ENCODE data around the gene HSD11B2.
A peak's percentile ranks its signal among the peaks of the same experiment; 100 is the strongest.
"Not testable (repeated sequence)": the region's sequence is repeated elsewhere in the genome, so short reads cannot be mapped to it uniquely, and the experiment has no call there.

The HSD11B2 gene

DNA sequence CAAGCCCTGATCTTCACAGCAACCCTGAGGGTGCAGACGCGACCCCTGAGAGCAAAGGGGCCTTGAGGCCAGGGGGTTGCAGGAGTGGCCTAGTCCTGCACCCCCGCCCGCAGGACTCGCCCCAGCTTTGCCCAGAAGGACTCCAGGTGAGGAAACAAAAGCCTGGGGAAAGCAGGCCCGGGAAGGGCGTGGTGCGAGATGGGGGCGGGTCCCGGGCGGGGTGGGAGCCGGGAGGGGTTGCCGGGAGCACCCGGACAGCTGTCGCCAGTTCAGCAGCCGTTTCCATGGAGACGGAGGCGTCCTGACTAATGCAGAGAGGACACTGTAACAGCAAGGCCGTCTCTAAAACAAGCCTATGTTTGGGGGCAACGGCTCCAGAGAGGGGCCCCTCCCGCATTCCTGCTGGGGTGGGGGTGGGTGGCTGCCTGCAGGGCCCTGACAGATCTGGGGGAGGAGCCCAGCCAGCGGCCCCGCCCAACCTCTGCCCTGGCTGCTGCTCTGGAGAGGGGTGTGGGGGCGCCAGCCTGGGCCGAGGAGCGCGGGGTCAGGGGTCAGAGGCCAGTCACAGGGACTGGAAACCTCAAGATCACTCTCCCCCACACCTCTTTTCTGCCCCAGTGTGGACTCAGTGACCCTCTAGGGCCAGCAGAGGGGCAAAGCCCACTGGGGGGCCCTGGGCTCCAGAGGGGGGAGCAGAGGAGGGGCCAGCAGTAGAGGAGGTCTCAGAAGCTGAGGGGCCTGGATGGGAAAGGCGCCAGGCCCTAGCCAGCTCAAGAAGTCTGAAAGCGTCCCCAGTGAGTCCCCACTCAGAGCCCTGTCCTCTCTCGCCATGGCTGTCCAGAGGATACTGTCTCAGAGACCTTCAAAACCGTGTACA lies 34.5 kb upstream of the HSD11B2 start:
- peak; percentile 41 for DNase-seq

- DNase-seq: no peak
Observed at GRCh38 chr16:67397036-67397801, 33.7 kb upstream of the HSD11B2 start.

DNA sequence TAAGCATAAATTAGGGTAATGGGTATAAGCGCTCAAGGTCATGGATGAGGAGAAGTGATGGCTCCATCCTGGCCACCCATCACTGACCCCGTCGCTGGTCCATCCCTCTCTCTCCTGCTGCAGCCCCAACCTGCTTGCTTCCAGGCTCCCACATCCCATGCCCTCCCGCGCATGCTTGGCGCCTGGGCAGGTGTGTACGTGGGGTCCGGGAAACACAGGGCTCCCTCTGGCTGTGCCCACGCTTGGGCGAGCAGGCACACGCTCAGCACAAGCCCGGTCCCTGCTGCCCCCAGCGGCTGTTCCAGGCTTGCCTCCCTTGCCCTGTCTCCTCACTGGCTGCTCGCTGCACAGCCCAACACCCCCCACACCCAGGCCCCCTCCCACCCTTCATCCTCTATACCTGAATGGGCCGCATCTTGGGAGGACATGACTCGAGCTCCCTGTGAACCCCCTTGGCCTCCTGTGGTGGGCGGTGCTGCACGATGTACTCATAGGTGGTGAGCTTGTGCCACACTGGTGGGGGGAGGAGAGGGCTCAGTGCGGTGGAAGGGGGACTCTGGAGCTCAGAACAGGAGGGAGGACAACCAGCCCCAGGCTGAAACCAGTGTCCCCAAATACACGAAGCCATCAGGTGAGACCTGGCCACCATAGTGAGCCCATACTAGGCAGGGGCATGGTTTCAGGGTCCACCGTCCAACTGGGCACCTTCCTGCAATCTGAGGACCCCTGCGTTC lies 32.9 kb upstream of the HSD11B2 start:
- DNase-seq: no peak

DNA sequence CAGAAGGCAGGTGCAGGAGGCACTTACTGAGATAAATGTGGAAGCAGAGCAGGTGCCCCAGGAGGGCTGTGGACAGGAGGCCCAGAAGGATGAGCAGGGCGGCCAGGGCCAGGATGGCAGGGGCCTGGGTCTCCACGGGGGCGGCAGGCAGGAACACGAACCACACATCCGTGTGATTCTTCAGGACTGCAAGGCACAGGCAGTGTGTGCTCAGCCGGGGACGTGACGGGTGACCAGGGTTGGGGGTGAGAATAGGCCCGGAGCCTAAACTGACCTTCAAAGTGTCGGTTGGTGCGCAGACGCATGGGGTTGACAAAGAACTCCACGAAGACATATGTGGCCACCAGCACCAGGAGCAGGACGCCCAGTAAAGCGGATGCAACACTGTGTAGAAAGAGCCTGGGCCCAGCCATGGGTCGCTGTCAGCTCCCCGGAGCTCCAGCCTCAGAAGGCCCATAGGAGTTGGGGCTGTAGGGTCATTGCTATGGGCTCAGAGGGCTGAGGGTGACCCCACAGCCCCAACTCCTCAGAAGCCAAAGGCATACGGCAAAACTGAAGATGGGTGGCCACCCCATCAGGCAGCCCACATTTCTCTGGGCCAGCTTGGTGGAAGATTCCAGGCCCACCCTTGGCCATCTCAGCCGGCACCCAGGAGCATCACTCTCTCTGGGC lies 32.2 kb upstream of the HSD11B2 start:
- no peak for DNase-seq

DNA sequence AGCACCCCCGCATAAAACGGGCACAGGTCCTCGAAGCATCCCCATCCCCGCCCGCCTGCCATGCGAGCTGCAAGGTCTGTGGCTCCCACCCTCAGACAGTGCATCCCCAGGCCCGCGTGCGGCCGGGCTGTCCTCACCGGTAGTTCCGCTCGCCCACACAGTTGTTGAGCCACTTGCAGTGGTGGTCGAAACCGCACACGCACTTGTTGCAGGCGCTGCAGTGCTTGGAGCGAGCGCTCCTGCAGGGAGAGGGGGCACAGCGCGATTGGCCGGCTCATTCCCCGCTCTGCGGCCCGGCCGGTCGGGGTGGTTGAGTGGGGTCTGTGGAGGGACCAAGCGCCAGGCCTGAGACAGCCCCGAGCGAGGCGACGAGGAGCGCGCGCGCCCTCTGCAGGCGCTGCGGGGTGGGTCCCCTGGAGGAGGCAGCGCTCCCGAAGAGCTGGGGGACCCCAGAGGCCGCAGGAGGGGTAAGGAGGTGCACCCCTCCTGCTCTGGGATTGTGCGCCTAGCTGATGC lies 31.6 kb upstream of the HSD11B2 start:
- peak; percentile 38 for DNase-seq

GRCh38 chr16:67399749-67400704 lies 30.9 kb upstream of the HSD11B2 start:
- DNase-seq: no peak

GRCh38 chr16:67400901-67401300 lies 30.0 kb upstream of the HSD11B2 start:
- no peak for DNase-seq

GRCh38 chr16:67403976-67404555 lies 26.9 kb upstream of the HSD11B2 start:
- DNase-seq: no peak

GRCh38 chr16:67404740-67405226 lies 26.1 kb upstream of the HSD11B2 start:
- DNase-seq: no peak

GRCh38 chr16:67405336-67405735 lies 25.6 kb upstream of the HSD11B2 start:
- DNase-seq: no peak

GRCh38 chr16:67406111-67406971 lies 24.6 kb upstream of the HSD11B2 start:
- DNase-seq: no peak

DNA sequence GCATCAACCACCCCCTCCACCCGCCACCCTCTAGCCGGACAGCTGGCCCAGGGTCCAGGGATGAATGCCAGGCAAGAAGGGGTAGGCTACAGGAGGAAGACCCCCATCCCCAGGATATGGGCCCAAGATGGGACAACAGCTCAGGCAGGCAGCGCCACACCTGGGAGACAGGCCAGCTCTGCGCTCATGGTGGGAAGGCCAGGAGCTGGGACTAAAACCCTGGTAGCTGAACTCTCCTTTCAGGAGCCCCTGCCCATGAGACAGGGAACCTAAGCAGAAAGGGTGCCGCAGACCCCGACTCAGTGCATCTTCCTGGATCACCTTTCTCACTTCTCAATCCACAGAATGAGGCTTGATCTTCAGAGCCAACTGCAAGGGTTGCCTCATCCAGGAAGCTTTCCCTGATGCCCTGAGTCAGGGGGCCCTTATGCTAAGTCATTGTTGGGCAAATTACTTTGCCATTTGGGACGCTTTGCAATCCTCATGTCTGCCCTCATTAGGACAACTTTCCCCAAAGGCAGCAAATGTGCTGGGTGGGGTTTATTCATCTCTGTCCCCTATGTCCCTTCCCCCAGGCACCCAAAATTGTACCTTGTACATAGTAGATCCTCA lies 23.6 kb upstream of the HSD11B2 start:
- no peak for DNase-seq

- no peak for DNase-seq
Observed at GRCh38 chr16:67407788-67408452, 23.0 kb upstream of the HSD11B2 start.

DNA sequence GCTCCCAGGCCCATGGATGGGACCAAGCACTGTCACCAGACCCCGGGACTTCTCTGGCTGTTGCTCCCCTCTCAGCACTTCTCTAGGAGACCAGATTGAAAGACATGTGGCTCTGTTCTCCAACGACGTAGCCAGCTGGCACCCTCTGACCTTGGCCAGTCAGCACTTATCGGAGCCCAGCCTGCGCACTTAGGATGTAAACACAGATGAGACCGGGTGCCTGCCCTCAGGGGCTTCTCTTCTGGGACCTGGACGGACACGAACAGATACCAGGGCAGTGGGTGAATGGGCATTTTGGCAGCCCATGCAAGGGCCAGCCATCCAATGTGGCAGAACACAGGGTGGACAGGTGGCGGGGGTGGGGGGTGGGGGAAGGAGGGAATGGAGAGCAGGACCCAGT lies 21.3 kb upstream of the HSD11B2 start:
- no peak for DNase-seq

DNA sequence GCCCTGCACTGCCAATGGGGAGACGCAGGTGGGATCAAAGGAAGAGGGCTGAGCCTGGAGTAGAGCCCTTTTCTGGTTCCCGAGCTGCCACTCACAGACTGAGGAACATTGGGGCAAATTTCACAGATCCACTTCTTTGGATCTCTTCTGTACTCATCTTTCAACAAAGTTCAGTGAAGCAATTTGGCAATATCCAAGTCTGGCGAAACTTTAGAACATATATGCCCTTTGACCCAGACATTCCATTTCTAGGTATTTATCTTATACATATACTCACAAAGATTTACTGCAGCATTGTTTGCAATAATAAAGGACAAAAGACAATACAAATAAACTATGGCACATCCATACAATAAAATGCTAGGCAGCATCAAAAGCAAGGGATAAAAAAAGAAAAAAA lies 19.6 kb upstream of the HSD11B2 start:
- DNase-seq: no peak

- DNase-seq: no peak
Observed at GRCh38 chr16:67412294-67412693, 18.6 kb upstream of the HSD11B2 start.

DNA sequence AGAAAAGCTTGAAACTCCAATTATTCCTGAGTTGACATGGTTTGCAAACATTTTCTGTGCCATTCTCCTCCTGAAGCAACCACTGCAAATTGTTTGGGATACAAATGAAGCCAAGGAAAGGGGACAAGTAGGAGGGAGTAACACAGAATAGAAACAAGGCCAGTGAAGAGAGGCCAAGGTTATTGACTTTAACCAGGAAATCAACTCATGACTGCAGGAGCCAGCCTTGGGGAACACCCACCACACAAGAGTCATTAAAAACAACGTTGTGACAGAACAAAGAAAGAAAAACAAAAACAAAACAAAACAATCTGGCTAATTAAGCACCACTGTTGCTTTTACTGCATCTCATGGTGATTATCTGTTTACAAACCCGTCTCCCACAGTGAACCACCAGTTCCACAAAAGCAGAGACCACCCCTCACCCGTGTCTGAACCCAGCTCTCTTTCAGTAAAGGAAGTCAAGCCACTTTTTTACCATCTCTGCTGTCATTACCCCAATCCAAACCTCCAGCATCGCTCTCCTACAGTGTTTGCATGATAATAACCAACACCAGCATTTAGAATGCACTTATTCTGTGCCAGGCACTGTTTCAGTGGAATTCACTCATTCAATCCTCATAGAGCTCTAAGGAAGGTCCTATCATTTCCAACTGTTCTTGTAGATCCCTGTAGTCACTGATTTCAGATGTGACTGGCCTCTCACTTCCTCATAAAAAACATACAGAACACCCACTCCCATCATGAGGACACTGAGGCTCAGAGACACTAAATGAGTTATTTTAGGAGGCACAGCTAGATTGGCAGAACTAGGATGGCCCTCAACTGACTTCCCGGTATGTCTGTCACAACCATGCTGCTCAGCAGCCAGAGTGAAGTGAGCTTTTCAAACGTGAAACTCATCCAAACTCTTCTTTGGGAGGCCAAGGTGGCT lies 16.7 kb upstream of the HSD11B2 start:
- no peak for DNase-seq

GRCh38 chr16:67415421-67415820 lies 15.5 kb upstream of the HSD11B2 start:
- DNase-seq: not testable (repeated sequence)
